ENCODE results near the gene NCBP1.
"Not testable (repeated sequence)": the region's sequence is repeated elsewhere in the genome, so short reads cannot be mapped to it uniquely, and the experiment has no call there.

Gene NCBP1

GRCh38 chr9:97670586-97670985 lies 37.0 kb downstream of the NCBP1 start:
- H3K27ac ChIP-seq = no peak overlapping the region
- no peak for DNase-seq (ENCODE audit: low read depth, low spot score)

DNA sequence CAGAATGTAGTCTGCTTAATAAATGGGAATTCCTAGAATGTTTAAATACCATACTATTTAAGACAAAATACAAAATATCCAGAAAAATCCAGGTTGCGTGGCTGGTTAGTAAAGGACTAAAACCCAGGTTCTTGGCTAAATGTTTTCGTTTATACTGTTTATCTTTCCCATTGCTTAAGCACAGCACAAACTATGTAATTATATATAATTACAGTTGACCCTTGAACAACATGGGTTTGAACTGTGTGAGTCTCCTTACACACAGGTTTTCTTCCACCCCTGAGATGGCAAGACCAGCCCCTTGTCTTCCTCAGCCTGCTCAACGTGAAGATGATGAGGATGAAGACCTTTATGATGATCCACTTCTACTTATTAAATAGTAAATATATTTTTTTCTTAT lies 38.8 kb downstream of the NCBP1 start:
- H3K27ac ChIP-seq = no peak overlapping the region
- no peak for DNase-seq (ENCODE audit: low read depth, low spot score)

GRCh38 chr9:97673922-97674321 lies 40.3 kb downstream of the NCBP1 start:
- DNase-seq (ENCODE audit: low read depth, low spot score) = no peak
- H3K27ac ChIP-seq = no peak overlapping the region

- no peak overlapping the region for H3K27ac ChIP-seq
- no peak for DNase-seq (ENCODE audit: low read depth, low spot score)
These were observed 42.0 kb downstream of the NCBP1 start for GRCh38 chr9:97675655-97676054.

- DNase-seq (ENCODE audit: low read depth, low spot score) = no peak
- H3K27ac ChIP-seq = no peak overlapping the region
These were observed 48.6 kb downstream of the NCBP1 start for GRCh38 chr9:97682242-97682641.

DNA sequence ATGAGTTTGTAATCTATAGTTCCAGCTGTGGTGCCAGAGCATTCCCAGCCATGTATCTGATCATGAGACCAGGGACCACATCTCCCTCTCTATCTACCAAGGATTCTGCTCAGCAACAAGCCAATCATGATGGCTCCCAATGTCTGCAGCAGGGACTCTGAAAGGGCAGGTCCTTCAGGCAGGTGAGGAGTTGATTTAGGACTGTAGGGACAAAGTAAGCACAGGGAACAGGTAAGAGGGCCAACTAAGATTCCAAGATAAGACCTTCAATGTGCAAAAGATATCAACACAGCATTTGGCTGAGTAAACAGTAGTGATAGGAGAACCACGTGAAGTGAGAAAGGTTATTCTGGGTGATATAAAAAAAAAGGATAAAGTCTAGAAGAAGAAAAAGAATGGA lies 55.0 kb downstream of the NCBP1 start:
- no peak overlapping the region for H3K27ac ChIP-seq
- DNase-seq (ENCODE audit: low read depth, low spot score) = no peak

DNA sequence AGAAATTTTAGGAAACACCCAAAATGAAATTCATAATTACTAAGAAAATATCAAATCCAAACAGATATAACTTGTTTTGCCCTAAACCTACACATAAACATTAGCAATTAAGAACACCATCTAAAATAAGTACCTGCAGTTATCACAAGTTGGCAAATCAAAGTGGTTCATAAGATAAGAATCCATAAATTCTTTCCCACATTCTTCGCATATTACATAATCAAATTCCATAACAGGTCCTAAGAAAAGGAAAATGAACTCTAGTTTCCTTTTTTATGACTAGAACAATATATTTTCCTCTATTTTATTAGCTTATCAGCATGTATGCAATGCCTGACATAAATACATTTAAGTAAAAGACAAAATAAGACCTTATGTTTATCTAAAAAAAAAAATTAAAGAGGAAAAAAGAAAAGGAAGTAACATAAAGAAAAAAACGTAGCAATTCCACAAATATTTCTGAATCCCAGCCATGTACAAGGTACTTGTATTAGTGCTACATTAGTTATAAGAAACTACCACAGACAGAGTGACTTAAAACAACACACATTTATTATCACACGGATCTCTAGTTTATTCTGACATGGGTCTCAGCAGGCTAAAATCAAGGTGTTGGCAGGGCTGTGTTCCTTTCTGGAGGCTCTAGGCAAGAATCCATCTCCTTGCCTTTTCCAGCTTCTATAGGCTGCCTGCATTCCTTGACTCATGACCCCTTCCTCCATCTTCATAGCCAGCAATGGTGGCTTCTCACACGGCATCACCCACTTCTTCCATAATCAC lies 56.0 kb downstream of the NCBP1 start:
- H3K27ac ChIP-seq = no peak overlapping the region
- no peak for DNase-seq (ENCODE audit: low read depth, low spot score)

DNA sequence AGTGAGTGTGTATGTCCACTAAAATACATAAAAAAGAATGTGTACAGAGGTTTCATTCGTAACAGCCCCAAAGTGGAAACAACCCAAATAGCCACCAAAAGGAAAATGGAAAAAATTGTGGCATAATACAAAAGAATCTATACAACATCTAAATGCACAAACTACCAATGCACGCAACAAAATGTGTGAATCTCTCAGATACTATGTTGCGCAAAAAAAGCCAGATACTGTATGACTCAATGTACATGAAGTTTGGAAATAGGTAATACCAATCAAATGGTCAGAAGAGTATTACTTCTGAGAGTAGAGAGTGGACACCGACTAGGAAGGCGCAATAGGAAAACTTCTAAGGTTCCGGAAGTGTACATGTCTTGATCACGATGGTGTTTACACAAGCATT lies 61.1 kb downstream of the NCBP1 start:
- no peak for DNase-seq (ENCODE audit: low read depth, low spot score)
- H3K27ac ChIP-seq = no peak overlapping the region

DNA sequence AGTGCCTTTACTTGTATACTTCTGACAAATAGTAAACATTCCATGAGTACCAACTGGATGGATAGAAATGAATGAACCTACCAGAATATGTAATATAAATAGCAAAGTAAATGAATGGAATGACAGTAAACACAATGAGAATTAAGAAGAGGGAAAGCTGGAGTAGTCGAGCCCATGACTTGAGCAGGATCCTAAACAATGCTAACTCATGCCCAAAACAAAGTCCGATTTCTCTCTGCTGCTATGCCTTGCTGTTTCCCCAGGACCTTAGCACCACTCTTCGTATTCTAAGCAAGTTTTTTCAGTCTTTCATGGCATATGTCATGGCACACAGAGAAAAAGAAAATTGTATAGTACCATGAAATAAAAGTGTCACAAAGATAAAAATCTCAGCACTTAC lies 61.8 kb downstream of the NCBP1 start:
- DNase-seq (ENCODE audit: low read depth, low spot score) = no peak
- no peak overlapping the region for H3K27ac ChIP-seq

DNA sequence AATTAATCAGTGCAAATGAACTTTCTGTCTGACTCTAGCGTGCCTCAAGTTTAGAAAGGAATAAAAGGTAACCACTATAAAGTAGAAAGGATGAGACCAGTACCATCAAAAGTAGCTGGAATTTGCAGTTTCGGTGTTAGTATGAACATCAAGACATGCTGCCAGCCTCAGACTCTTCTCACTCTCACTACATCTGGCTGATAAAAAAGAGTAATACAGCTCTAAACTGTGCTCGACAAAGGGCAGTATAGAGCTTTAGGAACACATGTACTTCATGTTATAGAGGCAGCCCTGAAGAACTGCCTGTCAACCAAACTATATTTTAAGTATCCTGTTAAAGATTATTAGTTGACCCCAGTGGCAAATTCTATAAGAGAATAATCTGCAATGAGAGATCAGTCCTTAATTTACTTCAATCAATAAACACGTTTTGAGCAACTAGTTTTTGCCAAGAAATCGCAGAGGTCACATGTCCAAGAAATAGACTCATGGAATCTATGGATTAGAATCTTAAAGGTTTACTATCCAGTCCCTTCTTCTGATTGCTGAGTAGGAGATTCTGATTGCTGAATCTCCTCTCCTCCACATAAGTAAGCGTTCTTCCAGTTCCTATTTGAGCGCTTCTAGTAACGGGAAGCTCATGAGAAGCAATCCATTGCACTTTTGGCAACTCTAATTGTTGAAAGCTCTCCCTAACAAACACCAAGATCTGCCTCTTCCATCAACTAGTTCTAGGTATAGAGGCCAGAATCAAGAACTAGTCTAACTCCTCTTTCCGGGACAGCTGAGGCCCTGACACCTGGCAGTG lies 62.6 kb downstream of the NCBP1 start:
- H3K27ac ChIP-seq = peak overlapping the region; percentile 59
- no peak for DNase-seq (ENCODE audit: low read depth, low spot score)

GRCh38 chr9:97696803-97697601 lies 63.4 kb downstream of the NCBP1 start, which contains the start of gene XPA:
Gene XPA (minus strand): TSS chr9:97697340. CDS start chr9:97697292, 48 bp downstream.
- peak within 1 kb of the TSS; percentile 59 for H3K27ac ChIP-seq
- peak; percentile 18 for DNase-seq (ENCODE audit: low read depth, low spot score)

- peak overlapping the region; percentile 59 for H3K27ac ChIP-seq
- DNase-seq (ENCODE audit: low read depth, low spot score) = no peak
These were observed 64.2 kb downstream of the NCBP1 start for GRCh38 chr9:97697837-97698236.

DNA sequence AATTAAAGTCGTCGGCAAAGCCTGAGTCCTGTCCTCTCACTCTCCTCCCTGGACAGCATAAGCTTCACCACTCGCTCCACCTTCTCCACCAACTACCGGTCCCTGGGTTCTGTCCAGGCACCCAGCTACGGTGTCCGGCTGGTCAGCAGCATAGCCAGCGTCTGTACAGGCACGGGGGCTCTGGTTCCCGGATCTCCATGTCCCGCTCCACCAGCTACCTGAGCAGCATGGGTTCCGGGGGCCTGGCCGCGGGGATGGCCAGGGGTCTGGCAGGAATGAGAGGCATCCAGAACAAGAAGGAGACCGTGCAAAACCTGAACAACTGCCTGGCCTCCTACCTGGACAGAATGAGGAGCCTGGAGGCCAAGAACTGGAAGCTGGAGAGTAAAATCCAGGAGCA lies 65.2 kb downstream of the NCBP1 start:
- no peak overlapping the region for H3K27ac ChIP-seq
- DNase-seq (ENCODE audit: low read depth, low spot score) = no peak

DNA sequence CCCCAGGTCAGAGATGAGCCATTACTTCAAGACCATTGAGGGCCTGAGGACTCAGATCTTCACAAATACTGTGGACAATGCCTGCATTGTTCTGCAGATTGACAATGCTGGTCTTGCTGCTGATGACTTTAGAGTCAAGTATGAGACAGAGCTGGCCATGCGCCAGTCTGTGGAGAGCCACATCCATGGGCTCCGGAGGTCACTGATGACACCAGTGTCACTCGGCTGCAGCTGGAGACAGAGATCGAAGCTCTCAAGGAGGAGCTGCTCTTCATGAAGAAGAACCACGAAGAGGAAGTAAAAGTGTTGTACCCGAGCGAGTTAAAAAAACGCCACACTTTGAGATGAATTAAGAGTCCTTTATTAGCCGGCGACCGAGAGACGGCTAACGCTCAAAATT lies 65.7 kb downstream of the NCBP1 start:
- not testable (repeated sequence) for DNase-seq (ENCODE audit: low read depth, low spot score); H3K27ac ChIP-seq

DNA sequence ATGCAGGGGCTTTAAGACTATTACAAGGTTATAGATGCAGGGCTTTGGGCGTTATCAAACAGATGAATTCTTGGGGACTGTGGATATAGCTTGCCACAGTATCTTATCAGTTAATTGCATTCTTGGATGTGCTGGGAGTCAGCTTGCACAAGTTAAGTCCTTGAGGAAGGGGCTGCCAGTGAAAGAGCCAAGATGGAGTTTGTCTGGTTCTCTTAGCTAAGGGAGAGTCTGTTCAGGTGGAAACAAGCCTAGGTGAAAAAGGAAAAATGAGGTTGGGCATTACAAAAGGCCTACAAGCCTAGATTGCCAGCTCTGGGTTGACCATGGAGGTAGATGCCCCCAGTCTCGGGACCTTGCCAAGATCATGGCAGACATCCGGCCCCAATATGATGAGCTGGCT lies 66.2 kb downstream of the NCBP1 start:
- not testable (repeated sequence) for DNase-seq (ENCODE audit: low read depth, low spot score); H3K27ac ChIP-seq

GRCh38 chr9:97703437-97704344 lies 70.1 kb downstream of the NCBP1 start:
- H3K27ac ChIP-seq = peak overlapping the region; percentile 81
- peak; percentile 80 for DNase-seq (ENCODE audit: low read depth, low spot score)

- peak overlapping the region; percentile 81 for H3K27ac ChIP-seq
- no peak for DNase-seq (ENCODE audit: low read depth, low spot score)
These were observed 70.7 kb downstream of the NCBP1 start for GRCh38 chr9:97704345-97704677.

DNA sequence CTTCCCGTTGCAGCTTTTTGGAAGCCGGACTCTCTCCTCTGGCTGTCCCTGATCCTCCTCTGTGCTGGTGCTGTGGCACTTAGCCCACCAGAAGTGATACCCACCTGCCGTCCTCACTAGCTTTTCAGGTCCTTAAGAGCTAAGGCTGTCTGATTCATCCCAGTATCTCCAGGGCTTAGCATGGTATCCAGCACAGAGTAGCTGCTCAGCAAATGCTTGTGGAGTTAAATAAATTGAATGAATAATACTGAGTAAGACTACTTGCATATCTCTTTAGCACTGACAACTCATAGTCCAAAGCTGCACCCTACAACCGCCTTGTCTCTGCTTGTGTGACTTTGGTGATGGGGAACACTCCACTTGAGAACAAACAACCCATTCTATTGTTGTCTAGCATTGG lies 71.2 kb downstream of the NCBP1 start:
- H3K27ac ChIP-seq = peak overlapping the region; percentile 81
- DNase-seq (ENCODE audit: low read depth, low spot score) = no peak

- DNase-seq (ENCODE audit: low read depth, low spot score) = no peak
- no peak overlapping the region for H3K27ac ChIP-seq
These were observed 71.8 kb downstream of the NCBP1 start for GRCh38 chr9:97705354-97705950.

Measured in epithelial cell of prostate (primary cell).